Umbilical cord (tissue), 2 donors: ENCODE results near the gene PLCL2. TPM values are rescaled to one million over a fixed set of nuclear protein-coding genes. Genes with fewer than 3 reads are reported as not detected.

Source experiments
- DNase-seq: peaks from one replicate; pipeline ENCODE4 v3.0.0-alpha.2; 2015; ENCODE audit warnings: low spot score
- total RNA-seq: library from RNA; depleted of rRNA; stranded (reverse); fragments of >200 nt; gene quantifications from one replicate; pipeline ENCODE4 v1.2.3, GENCODE V29; 2014; ENCODE audit warnings: low replicate concordance; ENCODE audit not compliant: insufficient read depth

The PLCL2 gene
- total RNA-seq, 1 donor from 2014 or later, result 23.6 TPM

DNA sequence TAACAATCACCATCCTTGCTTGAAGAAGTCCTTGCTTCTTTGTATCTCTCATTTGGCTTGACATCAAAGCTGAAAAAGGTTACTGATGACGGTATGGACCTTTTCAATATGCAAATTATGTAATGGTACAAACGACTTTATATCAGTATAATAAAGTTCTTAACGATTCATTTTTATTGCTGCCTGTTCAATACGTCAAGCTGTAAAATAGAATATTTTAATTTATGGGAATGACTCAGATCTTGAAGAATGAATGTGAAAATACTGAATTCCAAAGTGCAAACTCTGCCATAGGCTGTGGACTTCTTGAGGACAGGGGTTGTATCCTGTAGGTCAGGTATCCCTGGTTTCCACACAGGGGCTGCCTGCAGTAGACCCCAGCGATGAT is 156.2 kb downstream of the PLCL2 start:
- no peak for DNase-seq

DNA sequence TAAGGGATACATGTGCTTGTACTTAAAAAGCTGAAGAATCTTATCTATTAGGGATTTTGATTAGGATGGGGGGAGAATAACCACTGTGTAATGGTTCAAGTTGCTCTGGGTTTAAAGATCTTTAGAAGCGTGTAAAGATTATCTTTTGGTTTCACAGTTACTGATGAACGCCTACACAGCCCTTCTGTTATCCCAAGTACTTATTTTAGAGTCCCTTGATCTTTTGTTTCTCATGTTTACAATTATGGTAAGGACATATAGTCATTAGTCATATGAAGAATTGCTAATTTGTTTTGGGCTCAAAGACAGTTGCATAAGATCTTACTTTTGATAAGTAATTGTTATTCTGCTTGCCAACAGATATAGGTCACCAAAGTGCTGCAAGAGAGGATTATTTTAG is 160.1 kb downstream of the PLCL2 start:
- DNase-seq, result no peak

DNA sequence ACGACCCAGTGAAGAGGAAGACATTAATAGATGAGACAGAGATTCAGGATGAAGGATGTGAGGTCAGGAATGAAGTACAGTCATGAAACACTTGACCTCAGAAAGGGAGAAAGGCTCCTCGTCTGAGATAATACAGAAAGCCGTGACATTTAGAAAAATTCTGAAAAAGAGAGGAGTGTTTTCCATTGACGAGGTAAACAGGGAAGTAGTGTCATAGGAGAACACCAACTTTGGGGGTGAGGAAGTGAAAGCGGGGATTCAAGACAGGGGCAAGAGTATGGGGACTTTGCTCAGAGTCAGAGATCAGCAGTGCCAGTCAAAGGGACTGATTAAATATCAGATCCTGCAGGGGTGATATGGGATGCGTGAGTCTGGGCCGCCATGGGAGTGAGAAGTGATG is 160.9 kb downstream of the PLCL2 start:
- no peak for DNase-seq

DNA sequence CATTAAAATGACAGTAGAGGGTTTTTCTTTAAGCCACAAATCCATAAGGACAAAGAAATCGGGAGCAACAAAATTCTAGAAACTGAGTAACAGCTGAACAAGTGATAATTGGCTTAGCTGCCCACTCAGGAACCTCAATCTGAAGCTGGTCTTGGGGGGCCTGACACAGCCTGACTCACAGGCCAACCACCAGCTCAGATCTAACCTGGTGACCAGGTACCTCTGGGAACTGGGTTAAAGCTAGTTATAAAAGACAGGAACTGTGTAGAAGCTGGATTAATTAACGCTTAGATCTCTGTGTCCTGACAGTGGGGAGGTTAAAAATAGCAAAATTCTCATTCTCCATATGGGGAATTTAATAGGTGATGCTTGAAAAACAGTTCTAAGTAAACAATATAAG is 161.9 kb downstream of the PLCL2 start:
- no peak for DNase-seq

DNA sequence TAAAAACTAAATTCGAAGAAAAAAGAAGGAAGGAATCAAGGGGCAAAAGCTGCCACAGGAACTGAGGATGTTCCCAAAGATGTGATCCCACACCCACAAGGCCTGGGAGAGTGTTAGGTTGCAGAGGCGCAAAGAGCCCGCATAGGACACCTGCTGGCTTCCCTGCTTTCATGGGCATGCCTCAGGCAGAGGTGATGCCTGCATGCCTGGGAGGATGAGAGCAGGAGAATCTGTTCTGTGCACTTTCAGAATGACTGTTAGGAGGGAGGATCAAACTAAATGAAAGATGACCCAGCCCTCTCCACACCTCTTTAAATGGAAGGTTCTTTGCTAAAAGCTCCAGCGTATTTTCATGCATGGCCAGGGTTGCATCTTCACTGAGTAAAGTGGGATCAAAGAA is 162.4 kb downstream of the PLCL2 start:
- DNase-seq, result no peak

DNA sequence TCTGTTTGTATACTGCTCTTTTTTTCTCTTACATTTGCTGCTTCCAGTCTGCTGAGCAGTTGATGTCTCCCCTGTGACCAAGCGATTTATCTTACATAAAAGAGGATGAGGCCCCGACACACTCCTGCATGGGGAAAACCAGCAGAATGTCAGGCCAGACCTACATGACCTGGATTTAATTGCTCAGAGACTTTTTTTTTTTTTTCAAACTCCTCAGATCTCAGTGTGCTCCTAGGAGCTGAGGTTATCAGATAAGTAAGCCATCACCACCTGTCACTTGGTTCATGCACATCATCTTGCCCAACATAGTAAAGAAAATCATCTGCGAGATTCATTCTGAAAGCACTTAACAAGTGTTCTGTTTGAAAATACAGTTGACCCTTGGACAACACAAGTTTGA is 163.1 kb downstream of the PLCL2 start:
- DNase-seq, result no peak

DNA sequence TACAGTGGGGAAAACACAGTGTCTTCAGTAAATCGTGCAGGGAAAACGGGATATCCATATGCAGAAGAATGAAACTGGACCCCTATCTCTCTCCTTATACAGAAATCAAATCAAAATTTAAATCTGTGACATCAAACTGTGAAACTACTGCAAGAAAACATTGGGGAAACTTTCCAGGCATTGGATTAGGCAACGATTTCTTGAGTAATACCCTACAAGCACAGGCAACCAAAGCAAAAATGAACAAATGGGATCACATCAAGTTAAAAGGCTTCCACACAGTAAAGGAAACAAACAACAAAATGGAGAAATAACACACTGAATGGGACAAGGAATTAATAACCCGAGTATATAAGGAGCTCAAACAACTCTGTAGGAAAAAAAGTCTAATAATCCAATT is 165.3 kb downstream of the PLCL2 start:
- DNase-seq, result no peak

DNA sequence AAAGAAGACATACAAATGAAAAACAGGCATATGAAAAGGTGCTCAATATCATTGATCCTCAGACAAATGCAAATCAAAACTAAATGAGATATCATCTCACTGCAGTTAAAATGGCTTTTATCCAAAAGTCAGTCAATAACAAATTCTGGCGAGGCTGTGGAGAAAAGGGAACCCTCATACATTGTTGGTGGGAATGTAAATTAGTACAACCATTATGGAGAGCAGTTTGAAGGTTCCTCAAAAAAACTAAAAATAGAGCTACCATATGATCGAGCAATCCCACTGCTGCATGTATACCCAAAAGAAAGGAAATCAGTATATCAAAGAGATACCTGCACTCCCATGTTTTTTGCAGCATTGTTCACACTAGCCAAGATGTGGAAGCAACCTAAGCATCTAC is 165.8 kb downstream of the PLCL2 start:
- no peak for DNase-seq

DNA sequence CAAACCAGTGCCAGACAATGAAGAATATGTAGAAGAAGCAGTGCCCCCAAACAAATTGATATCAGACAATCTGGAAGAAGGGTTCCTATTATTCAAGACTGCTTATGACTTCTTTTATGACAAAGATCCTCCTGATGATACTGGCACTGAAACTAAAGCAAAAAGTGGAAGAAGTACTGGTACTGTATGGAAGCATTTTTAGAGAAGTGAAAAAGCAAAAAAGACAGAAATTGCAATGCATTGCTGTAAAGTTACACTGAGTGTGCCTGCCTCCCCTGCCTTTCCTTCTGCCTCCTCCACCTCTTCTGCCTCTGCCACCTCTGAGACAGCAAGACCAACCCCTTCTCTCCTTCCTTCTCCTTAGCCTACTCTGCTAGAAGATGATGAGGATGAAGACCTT is 167.6 kb downstream of the PLCL2 start:
- DNase-seq, result no peak

DNA sequence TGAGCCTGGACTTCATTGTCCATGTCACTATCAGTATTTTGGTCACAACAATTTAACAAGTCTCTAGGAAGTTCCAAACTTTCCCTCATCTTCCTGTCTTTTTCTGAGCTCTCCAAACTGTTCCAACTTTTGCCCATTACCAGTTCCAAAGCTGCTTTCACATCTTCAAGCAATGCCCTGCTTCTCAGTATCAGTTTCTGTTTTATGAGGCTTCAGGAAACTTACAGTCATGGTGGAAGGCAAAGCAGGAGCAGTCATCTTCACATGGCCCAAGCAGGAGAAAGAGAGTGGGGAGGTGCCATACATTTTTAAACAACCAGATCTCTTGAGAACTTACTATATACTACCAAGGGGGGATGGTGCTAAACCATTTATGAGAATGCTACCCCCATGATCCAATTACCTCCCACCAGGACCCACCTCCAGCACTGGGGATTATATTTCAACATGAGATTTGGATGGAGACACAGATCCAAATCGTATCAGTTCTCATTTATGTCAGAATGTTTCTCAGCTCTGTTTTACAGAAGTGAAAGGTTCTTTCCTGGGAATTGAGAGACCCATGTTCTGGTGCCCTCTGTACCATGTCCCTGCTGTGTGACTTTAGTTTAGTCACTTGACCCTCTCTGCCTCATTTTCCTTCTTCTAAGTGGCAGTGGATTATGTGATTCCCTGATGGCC is 169.7 kb downstream of the PLCL2 start:
- DNase-seq, result no peak

DNA sequence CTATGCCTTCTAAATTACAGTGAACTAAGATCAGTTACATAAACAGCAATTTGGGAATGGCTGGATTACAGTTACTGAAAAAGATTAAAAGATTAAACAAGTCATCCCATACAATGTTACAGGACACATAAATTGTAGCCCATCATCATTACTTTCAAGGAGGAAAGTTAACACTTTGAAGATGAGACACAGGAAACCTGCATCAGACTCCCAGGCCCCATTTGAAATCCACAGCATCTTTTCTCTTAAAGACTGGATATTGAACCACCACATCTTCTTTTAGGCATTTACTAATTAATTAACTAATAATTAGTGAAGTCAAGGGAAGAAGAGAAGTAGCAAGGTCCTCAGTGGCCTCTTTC is 170.2 kb downstream of the PLCL2 start:
- no peak for DNase-seq

DNA sequence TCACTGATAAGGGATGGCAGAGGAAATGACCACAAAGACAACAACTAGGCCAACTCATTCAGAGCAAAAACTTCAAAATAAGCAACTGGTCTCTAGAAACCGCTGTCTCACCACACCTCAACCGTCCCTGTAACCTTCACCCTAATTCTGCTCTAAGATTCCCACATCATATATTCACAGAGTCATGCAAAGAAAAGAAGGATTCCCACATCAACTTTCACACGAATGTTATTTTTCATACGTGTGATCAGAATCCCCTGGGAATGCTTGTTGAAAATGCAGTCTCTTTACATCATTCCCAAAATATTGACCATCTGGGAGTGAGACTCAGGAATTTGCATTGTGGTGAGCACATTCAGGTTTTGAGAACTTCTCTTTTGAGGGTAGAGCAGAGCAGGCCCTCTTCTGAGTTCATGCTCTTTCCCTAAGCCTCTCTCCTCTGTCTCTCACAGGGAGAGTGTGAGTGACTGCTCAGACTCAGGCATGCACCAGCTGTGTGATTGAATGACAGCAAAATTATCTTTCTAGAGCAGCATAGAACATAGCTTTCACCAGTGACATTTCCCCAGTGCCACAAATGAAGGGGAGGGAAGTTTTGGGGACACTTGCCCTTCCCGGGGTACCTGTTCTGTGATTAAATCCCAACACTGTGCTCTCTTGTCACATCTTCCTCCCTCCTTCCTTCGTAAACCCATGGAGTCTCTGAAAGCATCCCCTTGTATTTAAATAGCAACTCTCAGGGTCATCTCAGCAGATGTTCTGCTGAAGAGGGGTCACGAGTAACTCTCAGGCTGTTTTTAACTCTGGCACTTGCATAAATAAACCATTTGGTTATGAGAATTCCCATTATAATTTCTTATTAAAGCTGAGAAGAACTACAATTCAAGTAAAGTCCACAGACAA is 170.9 kb downstream of the PLCL2 start:
- no peak for DNase-seq

DNA sequence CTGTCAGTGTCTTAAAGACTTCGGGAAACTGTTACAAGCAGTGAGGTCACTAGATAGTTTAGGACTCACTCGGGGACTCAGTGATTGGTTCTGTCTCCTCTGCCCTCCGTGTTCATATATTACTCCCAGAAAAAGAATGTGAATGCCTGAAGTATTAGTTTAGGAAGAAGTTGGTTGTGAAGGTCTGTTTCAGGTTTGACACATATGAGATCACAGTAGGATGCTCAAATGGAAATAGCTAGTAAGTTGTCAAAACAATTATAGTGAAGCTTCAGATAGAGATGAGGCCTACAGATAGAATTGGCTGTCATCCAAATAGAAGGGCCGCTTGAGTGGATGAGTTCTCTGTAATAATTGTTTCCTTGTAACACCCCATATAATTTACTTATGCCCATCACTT is 172.6 kb downstream of the PLCL2 start:
- no peak for DNase-seq

DNA sequence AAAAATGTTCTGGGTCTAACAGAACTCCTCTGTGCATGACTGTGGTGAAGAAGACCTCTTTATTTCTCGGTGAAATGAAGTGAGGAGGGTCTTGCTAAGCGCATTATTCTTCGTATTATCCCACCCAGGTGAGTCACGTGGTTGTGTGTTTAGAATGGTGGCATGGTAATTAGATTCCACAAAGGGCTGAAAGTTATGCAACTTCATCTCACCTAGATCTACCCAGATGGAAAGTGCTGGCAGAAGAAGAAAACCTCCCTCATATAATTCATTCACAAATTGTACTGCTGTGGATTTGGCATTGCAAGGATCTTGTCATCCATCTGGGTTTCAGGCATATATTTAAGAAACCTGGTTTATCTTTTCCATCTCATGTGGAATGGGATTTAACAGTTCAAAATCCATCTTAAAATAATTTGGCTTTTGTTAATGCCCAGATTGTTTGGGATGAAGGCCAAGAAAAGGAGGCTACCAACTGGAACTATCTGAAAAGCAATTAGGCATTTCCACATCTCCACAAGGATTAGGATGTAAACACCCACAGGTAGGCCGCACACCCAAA is 175.3 kb downstream of the PLCL2 start:
- no peak for DNase-seq

DNA sequence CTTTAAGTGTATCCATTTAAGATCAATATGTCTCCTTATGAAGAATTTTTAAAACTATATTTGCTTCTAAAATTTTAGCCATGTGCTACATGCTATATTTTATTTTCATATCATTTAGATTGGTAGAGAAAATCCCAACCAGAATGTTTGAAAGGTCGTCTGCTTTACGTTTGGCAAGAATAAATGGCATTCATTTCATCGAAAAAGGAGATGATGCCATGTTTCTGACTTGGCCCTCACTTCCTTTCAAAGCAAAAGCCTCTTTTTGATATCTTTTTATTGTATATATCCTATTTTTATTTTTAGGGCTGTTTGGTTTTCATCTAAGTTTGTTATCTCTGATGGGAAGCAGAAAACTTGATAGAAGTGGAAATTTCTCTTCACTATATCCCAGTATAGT is 176.2 kb downstream of the PLCL2 start:
- DNase-seq, result no peak

DNA sequence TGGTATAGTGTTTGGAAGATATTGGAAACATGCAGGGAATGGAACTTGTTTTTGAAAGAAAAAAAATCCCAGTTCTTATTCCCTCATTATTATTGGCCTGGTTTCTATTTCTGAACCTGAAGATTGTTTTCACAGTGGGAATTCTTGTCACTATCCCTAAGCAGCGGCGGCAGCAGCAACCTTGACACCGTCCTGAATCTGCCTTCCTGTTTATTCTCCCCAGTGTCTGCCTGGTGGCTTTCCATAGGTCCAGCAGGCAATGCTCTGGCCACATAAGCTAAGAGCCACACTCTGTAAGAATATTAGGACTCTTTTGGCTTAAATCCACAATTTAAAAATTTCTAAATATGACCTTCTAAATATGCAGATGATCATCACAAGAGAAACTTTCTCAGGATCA is 178.0 kb downstream of the PLCL2 start:
- DNase-seq, result no peak

DNA sequence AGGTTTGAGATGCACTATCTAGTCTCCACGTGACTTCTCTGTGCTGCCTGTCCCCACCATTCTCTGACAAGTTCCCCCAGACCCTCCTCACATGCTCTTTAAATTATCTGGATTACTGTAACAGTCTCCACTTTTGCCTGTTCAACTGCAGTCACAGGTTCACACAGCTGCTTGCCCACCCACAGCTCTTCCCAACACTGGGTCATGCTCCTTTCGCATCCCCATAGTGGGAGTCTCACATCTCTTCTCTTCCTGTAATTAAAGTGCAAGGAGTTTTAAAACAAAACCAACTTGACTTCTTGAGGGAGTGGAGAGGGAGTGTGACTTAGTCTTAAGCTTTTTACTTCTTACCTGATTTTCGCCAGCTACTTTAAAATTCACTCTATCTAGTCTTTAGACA is 178.8 kb downstream of the PLCL2 start:
- no peak for DNase-seq

DNA sequence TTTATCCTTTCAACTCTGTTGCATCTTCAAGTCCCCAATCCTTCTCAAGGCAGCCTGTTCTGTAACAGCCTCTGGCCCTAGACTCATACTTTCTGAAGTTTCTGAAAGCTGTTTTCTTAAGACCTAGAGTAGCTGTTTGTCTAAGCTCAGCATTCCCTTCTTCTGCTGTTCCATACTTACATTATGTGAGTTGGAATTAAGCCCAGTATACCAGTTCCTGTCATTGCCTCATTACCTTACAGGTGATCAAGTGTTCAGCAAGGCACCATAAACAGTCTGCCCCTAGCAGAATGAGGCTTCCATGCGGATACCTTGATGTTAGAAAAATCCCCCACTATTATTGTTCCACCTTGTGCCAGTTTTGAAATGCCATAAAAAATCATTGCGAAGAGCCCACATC is 180.6 kb downstream of the PLCL2 start:
- no peak for DNase-seq

DNA sequence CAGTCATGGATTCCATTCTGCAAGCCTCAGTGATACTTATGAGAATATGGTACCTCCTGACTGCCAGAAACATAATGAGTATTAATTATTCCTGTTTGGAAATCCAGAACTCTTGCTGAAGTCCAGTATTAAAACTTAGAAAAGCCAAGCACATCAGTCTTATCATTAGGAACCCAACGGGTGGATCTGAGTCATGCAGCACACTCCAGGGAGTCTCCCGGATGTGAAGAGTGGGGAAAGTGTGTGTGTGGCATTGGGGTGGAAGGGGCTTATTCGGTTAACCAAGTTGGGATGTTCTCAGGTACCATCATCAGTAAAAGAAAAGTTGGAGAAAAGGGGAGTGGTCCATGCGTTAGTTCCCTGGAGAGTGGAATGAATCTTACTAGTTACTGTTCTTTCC is 181.1 kb downstream of the PLCL2 start:
- no peak for DNase-seq

DNA sequence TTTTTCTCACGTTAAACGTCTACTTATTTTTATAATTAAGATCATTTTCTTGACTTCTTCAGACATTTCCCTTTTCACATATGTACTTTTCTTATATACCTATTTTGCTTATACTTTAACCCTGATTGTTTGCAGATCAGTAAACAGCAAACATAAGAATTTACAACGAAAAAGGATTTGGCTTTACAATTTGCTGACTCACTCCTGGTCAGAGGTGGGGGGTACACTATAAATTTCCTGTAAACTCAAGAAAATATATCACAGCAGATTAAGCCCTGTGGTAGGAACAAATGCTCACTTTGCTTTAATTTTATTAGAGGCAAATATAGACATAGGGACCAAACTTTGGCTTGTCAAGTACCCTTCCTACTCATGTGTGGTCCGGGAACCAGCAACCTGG is 185.0 kb downstream of the PLCL2 start:
- no peak for DNase-seq

DNA sequence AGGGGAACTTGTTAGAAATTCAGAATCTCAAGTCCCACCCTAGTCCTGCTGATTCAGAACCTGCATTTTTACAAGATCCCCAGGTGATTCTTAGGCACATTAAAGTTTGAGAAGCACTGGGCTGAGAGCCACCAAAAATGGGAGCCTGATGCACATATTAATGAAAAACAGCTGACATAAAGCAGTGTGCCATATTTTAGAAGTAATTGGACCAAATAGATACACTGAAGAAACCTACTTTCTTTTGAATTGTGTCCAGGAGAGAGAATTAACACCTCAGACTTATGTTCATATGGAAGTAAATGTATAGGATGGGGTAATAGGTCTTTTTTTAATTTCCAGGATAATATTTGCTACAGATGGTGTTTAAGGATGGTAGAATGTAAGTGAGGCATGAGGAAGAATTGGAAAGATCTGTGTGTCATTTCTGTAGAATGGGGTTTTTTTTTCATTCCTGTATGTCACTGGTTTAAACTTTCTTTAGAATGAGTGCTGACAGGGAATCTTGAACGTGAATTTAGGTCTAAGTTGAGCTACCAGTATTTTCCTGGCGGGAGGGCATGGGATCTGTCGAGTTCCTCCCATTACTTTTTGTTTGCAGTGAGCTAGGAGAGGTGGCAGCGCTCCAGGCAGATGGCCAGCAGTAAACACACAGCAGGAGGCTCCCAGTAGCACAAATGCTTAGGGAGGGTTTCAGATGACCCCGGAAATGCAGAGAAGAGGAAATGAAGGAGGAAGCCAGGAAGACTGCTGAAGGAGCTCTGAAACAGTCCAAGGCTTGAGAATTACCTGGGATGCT is 185.6 kb downstream of the PLCL2 start:
- peak; percentile 35 for DNase-seq

DNA sequence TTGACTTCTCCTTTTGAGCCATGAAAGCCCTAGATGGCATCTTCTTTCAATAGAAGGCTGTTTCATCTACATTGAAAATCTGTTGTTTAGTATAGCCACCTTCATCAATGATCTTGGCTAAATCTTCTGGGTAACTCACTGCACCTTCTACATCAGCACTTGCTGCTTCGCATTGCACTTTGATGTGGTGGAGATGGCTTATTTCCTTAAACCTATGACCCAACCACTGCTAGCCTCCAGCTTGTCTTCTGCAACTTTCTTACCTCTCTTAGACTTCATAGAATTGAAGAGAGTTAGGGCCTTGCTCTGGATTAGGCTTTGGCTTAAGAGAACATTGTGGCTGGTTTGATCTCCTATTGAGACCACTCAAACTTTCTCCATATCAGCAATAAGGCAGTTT is 189.8 kb downstream of the PLCL2 start:
- no peak for DNase-seq
